ENCODE results near the gene DDX27. TPM values are rescaled to one million over a fixed set of nuclear protein-coding genes. Genes with fewer than 3 reads are reported as not detected.
"Not testable (repeated sequence)": the region's sequence is repeated elsewhere in the genome, so short reads cannot be mapped to it uniquely, and the experiment has no call there.

The DDX27 gene
- total and polyA plus RNA-seq, 4 donors: 8.8 to 16.0 (median 13.0) TPM

- H3K36me3 ChIP-seq (ENCODE audit: control insufficient read depth in 4 of 4, insufficient read depth in 3 of 4, low read depth in 1 of 4, low read length in 3 of 4): no peaks in the 10 kb centered on the region
- no peak for DNase-seq (ENCODE audit: low spot score)
- TF ChIP-seq NR2F2 (IDR thresholded peaks at IDR 0.05) (no peak), TAF1 (conservative IDR thresholded peaks at IDR 0.05) (no peak)
- no peaks in the 10 kb centered on the region for H3K27me3 ChIP-seq (ENCODE audit: control insufficient read depth in 4 of 4, insufficient read depth in 4 of 4, low read length in 3 of 4)
- peaks cover 2 to 10% (median 5%) of the 10 kb centered on the region in 4 donors for H3K4me1 ChIP-seq (ENCODE audit: control insufficient read depth in 4 of 4, insufficient read depth in 4 of 4, low read length in 3 of 4)
- no peaks in the 10 kb centered on the region for H3K9me3 ChIP-seq (ENCODE audit: control insufficient read depth in 4 of 4, low read length in 3 of 4)
- no peak overlapping the region for H3K27ac ChIP-seq (ENCODE audit: low read depth in 1 of 2, low read length in 2 of 2)
- WGBS: 92% methylated on average over 3 of the region's 3 CpGs
- H3K9ac ChIP-seq (ENCODE audit: low read depth in 1 of 2, low read length in 2 of 2): no peak overlapping the region
- H3K4me3 ChIP-seq (ENCODE audit: low read depth in 1 of 3, low read length in 3 of 3): no peak overlapping the region
Observed at GRCh38 chr20:49215232-49215631, 4.0 kb upstream of the DDX27 start.

GRCh38 chr20:49216991-49217578, 2.1 kb upstream of the DDX27 start:
- peak; percentile 97 for DNase-seq (ENCODE audit: low spot score)
- Histone ChIP-seq H3K36me3 (ENCODE audit: control insufficient read depth in 4 of 4, insufficient read depth in 3 of 4, low read depth in 1 of 4, low read length in 3 of 4) (peaks cover 0 to 9% (median 2%) of the 10 kb centered on the region in 4 donors), H3K27me3 (ENCODE audit: control insufficient read depth in 4 of 4, insufficient read depth in 4 of 4, low read length in 3 of 4) (no peaks in the 10 kb centered on the region), H3K27ac (ENCODE audit: low read depth in 1 of 2, low read length in 2 of 2) (no peak overlapping the region), H3K4me3 (ENCODE audit: low read depth in 1 of 3, low read length in 3 of 3) (no peak overlapping the region), H3K9me3 (ENCODE audit: control insufficient read depth in 4 of 4, low read length in 3 of 4) (no peaks in the 10 kb centered on the region), H3K4me1 (ENCODE audit: control insufficient read depth in 4 of 4, insufficient read depth in 4 of 4, low read length in 3 of 4) (peaks cover 5 to 16% (median 7%) of the 10 kb centered on the region in 4 donors), H3K9ac (ENCODE audit: low read depth in 1 of 2, low read length in 2 of 2) (peak overlapping the region in 1 of 2 donors; percentile 47)
- TF ChIP-seq ZBTB33 (IDR thresholded peaks at IDR 0.05): no peak
- no peak for TF ChIP-seq JUND (IDR thresholded peaks at IDR 0.05)
- no peak for TF ChIP-seq FOXA1 (IDR thresholded peaks at IDR 0.05)
- peak; percentile 83 for TF ChIP-seq CTCF (IDR thresholded peaks at IDR 0.05; ENCODE audit: low read depth, low read length, missing input control)
- no peak for TF ChIP-seq FOXA2 (IDR thresholded peaks at IDR 0.05)
- no peak for TF ChIP-seq MAX (IDR thresholded peaks at IDR 0.05)
- peak in 1 of 2 donors; percentile 35 for TF ChIP-seq RXRA (IDR thresholded peaks at IDR 0.05)
- TF ChIP-seq GABPA (IDR thresholded peaks at IDR 0.05 in 1 of 2, conservative IDR thresholded peaks at IDR 0.05 in 1 of 2): no peak
- no peak for TF ChIP-seq TAF1 (conservative IDR thresholded peaks at IDR 0.05)
- no peak for TF ChIP-seq EGR1 (IDR thresholded peaks at IDR 0.05; ENCODE audit: low read depth in 2 of 2)
- peak; percentile 91 to 95 for TF ChIP-seq RAD21 (IDR thresholded peaks at IDR 0.05)
- no peak for TF ChIP-seq ATF3 (IDR thresholded peaks at IDR 0.05)
- no peak for TF ChIP-seq YY1 (IDR thresholded peaks at IDR 0.05)
- peak; percentile 21 to 67 for TF ChIP-seq HNF4A (conservative IDR thresholded peaks at IDR 0.05)
- TF ChIP-seq REST (IDR thresholded peaks at IDR 0.05): no peak
- TF ChIP-seq NR2F2 (IDR thresholded peaks at IDR 0.05): no peak
- peak; percentile 14 for TF ChIP-seq HNF4G (IDR thresholded peaks at IDR 0.05)
- no peak for TF ChIP-seq SP1 (IDR thresholded peaks at IDR 0.05)
- WGBS: 19% methylated on average over 11 of the region's 11 CpGs

- Histone ChIP-seq H3K36me3 (ENCODE audit: control insufficient read depth in 4 of 4, insufficient read depth in 3 of 4, low read depth in 1 of 4, low read length in 3 of 4) (peaks cover 6 to 19% (median 11%) of the 10 kb centered on the region in 4 donors), H3K4me1 (ENCODE audit: control insufficient read depth in 4 of 4, insufficient read depth in 4 of 4, low read length in 3 of 4) (peaks cover 5 to 16% (median 7%) of the 10 kb centered on the region in 4 donors), H3K27ac (ENCODE audit: low read depth in 1 of 2, low read length in 2 of 2) (peak overlapping the region; percentile 44 to 57), H3K9ac (ENCODE audit: low read depth in 1 of 2, low read length in 2 of 2) (peak overlapping the region in 1 of 2 donors; percentile 45)
- not testable (repeated sequence) for H3K9me3 ChIP-seq (ENCODE audit: control insufficient read depth in 4 of 4, low read length in 3 of 4); H3K27me3 ChIP-seq (ENCODE audit: control insufficient read depth in 4 of 4, insufficient read depth in 4 of 4, low read length in 3 of 4); DNase-seq (ENCODE audit: low spot score); H3K4me3 ChIP-seq (ENCODE audit: low read depth in 1 of 3, low read length in 3 of 3)
- WGBS: 61% methylated on average over 13 of the region's 13 CpGs
Observed at GRCh38 chr20:49218739-49219090, 501 bp upstream of the DDX27 start.
